ENCODE measurements around the gene TMEM209.
"Not testable (repeated sequence)": the region's sequence is repeated elsewhere in the genome, so short reads cannot be mapped to it uniquely, and the experiment has no call there.

Gene TMEM209

DNA sequence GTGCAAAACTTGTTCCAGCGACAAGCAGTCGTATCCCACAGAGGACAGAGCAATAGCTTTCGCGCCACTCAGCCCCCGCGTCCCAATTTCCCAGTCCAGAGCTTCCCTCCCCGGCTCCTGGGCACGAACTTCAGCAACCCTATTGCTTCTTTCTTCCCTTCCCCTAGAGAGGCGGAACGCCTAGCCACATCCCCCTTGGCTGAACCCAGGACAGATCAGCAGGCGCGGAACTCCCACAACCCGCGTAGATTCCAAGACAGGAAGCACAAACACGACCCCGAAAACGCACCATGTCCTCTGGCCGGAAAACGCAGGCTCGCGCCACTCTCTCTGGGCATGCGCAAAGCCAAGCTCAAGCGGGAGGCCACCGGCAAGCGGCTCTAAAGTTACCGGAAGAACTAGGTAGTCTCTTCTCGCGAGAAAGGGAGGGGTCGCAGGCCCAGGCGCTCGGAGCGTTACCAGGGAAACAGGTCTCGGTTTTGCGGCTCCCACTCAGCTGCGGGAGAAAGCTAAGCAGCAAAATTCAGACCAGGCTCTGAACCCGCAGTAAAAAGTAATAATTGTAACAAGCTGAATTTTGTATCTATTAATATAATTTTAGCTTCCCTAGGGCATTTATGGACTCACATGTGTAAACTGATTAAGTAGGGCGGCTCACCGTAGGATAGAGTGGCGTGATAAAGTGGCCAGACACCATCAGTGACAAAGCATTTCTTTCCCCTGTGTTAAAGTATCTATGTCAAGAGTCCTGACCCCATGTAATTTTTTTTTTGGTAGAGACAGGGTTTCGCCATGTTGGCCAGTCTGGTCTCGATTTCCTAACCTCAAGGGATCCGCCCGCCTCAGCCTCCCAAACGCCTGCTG, at the start of gene TMEM209:
Gene TMEM209 (minus strand): TSS at position 323 of the 864 bp plus-strand sequence. CDS start 31 bp downstream, at position 292.
- peak; percentile 95 for DNase-seq (ENCODE audit: low read depth)

DNA sequence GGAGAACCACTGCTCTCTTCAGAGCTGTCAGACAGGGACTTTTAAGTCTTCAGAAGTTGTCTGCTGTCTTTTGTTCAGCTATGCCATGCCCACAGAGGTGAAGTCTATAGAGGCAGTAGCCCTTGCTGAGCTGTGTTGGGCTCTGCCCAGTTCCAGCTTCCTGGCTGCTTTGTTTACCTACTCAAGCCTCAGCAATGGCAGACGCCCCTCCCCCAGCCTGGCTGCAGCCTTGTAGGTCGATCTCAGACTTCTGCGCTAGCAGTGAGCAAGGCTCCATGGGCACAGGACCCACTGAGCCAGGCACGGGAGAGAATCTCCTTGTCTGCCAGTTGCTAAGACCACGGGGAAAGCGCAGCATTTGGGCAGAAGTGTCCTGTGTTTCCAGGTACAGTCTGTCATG, 49.3 kb upstream of the TMEM209 start:
- DNase-seq (ENCODE audit: low read depth), result no peak

DNA sequence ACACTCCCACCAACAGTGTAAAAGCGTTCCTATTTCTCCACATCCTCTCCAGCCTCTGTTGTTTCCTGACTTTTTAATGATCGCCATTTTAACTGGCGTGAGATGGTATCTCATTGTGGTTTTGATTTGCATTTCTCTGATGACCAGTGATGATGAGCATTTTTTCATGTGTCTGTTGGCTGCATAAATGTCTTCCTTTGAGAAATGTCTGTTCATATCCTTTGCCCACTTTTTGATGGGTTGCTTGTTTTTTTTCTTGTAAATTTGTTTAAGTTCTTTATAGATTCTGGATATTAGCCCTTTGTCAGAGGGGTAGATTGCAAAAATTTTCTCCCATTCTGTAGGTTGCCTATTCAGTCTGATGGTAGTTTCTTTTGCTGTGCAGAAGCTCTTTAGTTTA, 44.4 kb upstream of the TMEM209 start:
- not testable (repeated sequence) for DNase-seq (ENCODE audit: low read depth)

DNA sequence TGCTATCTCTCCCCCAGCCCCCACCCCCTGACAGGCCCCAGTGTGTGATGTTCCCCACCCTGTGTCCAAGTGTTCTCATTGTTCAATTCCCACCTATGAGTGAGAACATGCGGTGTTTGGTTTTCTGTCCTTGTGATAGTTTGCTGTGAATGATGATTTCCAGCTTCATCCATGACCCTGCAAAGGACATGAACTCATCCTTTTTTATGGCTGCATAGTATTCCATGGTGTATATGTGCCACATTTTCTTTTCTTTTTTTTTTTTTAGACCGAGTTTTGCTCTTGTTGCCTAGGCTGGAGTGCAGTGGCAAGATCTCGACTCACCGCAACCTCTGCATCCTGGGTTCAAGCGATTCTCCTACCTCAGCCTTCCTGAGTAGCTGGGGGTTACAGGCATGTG, 43.6 kb upstream of the TMEM209 start:
- DNase-seq (ENCODE audit: low read depth), result not testable (repeated sequence)

DNA sequence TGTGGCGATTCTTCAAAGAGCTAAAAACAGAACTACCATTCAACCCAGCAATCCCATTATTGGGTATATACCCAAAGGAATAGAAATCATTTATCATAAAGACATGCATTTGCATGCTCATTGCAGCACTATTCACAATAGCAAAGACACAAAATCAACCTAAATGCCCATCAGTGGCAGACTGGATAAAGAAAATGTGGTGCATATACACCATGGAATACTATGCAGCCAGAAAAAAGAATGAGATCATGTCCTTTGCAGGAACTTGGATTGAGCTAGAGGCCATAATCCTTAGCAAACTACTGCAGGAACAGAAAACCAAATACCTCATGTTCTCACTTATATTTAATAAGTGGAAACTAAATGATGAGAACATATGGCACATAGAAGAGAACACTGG, 41.3 kb upstream of the TMEM209 start:
- not testable (repeated sequence) for DNase-seq (ENCODE audit: low read depth)

DNA sequence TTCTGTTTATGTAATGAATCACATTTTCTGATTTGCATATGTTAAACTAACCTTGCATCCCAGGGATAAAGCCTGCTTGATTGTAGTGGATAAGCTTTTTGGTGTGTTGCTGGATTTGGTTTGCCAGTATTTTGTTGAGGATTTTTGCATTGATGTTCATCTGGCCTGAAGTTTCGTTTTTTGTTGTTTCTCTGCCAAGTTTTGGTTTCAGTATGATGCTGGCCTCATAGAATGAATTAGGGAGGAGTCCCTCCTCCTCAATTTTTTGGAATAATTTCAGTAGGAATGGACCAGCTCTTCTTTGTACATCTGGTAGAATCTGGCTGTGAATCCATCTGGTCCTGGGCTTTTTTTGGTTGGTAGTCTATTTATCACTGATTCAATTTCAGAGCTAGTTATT, 38.3 kb upstream of the TMEM209 start:
- DNase-seq (ENCODE audit: low read depth), result peak; percentile 41

DNA sequence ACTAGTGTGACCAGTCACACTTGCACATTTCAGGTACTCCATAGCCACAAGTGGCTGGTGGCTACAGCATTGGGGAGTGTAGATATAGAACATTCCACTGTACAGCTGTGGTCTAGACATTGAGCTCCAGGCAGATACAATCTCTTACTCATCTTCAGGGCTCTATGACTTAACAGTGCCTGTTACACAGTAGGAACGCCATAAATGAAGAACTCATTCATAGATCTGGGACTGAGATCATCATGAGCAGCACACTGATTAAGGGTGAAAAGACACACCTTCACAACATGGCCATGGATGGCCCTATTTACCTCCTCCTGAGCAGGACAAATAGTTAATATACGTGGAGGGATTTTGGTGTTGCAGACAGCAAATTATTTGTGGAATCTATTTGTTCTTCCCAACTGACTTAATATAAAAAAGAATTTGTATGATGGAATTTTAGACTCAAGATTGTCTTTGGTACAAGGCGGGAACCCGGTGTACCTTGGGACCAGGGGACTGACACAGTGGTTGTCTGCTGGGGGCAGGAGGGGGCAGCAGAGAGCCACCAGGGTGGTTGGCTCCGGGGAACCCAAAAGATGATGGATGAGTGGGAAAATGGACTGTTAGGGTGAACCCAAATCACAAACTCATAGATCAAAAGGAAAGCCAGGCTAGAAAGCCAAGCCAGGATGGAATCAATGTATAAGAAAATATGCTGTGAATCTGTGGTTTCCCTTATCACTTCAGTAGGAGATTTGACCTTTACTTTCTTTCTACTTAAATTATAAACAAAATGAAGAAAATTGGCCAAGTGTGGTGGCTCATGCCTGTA, 37.2 kb upstream of the TMEM209 start:
- DNase-seq (ENCODE audit: low read depth), result peak; percentile 23

DNA sequence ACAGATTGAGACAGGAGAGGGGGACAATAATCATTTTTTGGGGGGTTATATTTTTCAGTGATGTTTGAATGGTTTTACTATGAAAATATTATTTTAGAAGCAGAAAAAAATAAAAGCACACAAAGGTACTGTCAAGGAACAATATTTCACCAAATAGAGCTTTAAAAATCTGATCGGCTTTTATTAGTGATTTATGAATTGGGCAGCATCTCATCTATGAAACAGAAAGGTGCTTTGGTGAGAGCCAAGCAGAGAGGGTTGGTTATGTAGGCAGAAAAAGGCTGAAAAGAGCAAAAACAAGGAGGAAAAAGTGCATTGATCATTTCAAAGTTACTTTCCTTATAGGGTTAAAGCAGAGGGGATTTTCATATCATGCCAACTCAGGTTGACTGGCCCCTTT, 35.0 kb upstream of the TMEM209 start:
- DNase-seq (ENCODE audit: low read depth), result no peak

DNA sequence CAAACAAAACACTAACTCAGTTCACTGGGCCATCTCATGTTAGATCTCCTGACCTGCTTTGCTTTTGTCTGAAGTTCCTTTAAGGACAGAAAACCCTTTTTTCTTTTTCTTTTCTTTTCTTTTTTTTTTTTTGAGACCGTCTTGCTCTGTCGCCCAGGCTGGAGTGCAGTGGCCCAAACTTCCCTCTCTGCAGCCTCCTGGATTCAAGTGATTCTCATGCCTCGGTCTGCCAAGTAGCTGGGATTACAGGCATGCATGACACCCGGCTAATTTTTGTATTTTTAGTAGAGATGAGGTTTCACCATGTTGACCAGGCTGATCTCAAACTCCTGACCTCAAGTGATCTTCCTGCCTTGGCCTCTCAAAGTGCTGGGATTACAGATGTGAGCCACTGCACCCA, 31.2 kb upstream of the TMEM209 start:
- not testable (repeated sequence) for DNase-seq (ENCODE audit: low read depth)

DNA sequence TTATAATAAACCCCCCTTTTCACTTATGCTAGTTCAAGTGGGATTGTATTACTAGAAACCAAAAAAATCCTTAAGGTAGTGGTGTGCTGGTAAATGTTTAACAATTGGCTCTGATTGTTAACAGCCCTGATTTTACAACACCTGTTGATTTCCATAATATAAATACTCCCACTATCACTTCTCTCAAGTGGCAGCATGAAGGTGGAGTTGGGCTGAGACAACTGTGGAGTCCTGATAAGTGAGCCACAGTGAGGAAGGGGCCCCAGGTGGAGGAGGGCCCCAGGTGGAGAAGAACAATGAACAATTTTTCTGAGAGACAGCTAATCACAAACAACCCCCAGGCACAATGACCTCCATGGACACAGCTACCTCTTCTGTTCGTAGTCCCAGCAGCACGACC, 28.9 kb upstream of the TMEM209 start:
- DNase-seq (ENCODE audit: low read depth), result no peak

DNA sequence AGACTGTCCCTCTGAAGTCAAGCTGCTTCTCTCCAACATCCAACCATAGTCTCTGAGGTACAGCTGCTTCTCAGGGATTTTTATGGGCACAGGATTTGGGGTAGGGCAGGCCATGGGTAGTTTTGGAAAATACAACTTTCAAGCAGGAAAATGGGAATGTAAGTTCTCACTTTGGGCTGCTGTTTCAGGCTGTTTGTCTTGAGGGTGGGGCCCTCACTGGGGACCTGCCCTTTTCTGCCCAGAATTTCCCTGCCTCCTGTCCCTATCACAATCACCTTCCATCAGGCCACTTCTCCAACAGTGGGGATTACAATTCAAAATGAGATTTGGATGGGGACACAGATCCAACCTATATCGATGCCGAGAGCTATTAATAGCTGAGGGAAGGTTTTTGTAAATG, 27.0 kb upstream of the TMEM209 start:
- no peak for DNase-seq (ENCODE audit: low read depth)

DNA sequence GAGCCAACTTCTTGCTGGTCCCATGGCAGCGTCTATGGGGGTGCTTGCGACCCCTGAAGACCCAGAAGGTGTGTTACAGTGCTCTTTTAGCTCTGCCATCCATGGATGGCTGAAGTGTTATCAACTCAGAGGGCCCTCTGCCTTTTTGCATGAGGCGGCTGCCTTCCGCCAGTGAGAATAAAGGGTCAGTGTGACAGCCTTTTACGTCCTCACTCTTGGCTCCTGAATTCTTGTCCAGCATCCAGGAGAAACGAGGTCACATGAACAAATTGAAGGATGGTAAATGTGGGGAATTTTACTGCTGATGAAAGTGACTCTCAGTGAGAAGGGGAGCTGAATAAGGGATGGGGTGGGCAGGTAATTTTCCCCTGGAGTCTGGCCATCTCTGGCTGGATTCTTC, 26.6 kb upstream of the TMEM209 start:
- DNase-seq (ENCODE audit: low read depth), result no peak

DNA sequence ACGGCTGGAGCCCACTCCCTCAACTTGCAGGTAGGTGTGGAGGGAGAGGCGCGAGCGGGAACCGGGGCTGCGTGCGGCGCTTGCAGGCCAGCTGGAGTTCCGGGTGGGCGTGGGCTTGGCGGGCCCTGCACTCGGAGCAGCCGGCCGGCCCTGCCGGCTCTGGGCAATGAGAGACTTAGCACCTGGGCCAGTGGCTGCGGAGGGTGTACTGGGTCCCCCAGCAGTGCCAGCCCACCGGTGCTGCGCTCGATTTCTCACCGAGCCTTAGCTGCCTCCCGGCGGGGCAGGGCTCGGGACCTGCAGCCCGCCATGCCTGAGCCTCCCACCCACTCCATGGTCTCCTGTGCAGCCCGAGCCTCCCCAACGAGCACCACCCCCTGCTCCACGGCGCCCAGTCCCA, 24.8 kb upstream of the TMEM209 start:
- not testable (repeated sequence) for DNase-seq (ENCODE audit: low read depth)

DNA sequence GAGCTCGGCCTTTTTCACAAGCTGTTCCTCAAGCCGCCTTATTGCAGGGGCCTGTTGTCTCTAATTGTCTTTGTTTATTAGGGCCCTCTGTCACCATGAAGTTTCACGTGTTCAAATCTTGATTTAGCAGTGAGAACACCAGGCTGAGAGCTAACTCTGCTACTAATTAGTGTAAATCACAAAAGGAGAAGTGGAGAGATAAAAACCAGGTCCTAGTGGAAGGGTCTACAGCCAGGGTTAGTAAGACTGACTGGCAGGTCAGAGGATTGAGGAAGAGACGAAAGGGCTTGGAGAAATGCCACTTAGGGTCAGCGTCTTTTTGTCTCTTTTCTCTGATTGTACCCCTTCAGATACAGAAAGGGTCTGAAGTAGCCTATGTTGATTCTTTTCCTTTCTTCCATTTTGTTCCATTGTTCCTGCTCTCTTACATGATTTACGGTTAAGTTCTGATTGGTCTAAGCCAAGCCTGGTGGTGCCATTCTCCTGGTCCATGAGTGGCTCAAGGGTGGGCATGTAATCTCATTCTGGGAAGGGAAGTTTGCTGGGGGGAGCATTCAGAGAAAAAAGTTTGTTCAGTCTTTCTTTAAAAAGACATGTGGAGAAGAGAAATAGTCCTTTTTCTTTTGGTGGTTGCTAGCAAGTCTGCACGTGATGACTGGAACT, 23.8 kb upstream of the TMEM209 start:
- no peak for DNase-seq (ENCODE audit: low read depth)

DNA sequence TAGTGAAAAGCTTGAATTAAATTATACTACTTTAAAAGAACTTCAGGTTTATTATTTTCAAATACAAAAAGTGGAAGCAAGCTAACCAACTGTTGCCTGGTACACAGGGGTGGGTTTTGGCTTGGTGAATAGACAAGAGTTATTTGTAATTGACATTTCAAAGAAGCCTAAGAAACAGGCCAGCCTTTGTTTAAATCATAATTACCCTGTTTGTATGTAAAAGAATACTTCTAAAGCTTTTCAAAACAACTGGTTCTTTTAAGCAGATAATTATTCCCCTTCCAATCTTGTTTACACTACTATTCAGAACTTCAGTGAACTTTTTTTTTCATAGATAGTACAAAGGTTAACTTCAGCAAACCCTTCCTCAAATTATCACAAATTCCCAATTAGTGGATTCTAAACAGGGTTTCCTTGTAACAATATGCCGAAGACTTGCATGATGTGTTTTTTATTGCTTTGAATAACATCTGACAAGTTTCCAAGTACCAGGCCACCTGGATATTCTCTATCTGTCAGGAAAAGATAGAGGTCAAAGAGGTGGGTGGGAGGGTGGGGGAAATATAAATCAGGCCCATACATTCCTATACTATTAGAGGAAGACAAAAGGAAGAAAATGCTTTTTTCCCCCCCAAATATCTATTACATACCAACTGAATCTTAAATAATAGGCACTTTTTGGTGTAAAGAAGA, 22.8 kb upstream of the TMEM209 start:
- DNase-seq (ENCODE audit: low read depth), result no peak

DNA sequence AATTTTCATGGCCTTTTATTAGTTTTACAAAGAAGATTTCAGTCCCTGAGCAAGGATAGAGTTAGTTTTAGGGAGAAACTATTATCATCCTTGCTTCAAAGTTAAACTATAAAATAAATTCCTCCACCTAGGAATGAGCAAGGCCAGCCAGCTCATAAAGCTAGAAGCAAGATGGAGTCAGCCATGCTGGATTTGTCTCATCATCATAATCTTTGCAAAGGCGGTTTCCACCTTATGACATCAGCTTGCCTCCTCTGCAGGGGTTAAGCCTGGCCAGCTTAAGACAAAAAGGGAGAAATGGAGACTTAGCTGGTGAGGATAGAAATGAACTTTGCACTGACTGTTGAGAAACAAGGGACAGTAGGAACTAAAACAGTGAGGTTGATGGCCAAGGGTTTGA, 21.1 kb upstream of the TMEM209 start:
- no peak for DNase-seq (ENCODE audit: low read depth)

DNA sequence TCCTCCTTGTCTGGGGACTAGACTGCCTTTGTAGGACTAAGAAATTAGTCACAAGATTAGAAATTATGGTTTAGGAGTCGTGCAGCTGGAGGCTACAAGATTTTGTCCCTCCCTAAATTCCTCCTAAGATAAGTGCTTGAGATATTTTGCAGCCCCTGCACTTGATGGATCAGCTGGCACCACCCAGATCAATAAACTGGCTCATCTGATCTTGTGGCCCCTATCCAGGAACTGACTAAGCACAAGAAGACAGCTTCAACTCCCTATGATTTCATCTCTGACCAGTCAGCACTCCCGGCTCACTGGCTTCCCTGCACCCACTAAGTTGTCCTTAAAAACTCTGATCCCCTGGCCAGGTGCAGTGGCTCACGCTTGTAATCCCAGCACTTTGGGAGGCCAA, 19.7 kb upstream of the TMEM209 start:
- DNase-seq (ENCODE audit: low read depth), result peak; percentile 42

DNA sequence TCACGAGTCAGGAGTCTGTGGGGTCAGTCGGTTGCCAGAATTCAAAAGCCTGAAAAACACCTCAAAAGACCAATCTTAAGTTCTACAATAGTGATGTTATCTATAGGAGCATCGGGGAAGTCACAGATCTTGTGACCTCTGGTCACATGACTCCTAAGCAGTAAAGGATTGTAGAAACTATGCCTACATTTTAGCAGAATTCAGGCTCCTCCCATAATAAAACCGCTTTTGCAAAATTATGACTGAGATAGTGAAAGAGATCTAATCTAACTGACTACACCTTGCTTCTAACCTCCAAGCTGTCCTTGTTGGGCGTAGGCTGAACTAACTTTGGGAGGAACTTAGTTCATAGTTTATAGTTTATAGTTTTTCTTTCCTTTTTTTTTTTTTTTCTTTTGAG, 19.0 kb upstream of the TMEM209 start:
- DNase-seq (ENCODE audit: low read depth), result no peak

DNA sequence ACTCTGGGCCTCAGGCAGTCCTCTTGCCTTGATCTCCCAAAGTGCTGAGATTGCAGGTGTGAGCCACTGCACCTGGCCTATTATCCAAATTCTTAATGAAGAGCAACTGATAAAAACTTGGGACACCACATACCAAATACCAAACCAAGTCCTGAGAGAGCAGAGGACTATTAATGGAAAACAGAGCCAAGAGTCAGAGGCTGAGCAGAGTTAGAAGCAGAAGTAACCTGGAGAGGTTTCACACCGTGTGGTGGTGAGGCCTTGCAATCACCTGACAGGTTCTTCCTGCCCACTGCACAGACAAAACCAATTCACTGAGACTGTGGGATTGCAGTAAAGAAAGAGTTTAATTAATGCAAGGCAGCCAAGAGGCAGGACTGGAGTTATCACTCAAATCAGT, 18.4 kb upstream of the TMEM209 start:
- no peak for DNase-seq (ENCODE audit: low read depth)

DNA sequence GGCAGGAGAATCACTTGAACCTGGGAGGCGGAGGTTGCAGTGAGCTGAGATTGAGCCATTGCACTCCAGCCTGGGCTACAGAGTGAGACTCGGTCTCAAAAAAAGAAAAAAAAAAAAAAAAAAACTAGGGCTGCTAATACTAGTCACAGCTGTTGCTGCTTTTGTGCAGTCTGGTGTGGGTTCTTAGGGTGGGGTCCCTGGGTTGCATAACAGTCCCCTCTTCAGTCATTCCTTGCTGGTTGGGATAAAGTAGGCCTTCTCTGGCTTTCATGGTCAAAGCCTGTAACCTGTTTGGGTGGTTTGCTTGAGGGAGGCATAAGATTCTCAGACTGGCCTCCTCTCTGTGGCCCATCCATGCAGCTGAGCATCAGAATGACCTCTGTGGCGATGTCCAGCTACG, 16.5 kb upstream of the TMEM209 start:
- DNase-seq (ENCODE audit: low read depth), result no peak

DNA sequence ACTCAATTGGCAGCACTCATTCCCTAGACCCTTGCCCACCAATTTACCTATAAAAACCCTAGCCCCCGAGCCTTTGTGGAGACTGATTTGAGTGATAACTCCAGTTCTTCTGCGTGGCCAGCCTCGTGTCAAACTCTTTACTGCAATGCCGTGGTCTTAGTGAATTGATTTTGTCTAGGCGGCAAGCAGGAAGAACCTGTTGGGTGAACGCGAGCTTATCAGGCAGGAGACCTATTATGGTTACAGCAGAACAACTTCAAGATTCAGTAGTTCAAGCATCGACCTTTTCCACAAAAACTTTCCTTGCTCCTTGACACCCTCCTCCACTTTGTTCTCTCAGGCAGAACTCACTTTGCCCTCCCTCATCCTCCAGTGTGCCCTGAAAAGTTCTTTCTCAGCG, 14.7 kb upstream of the TMEM209 start:
- DNase-seq (ENCODE audit: low read depth), result no peak

Measured in stromal cell of bone marrow (primary cell).